Skin of body (tissue), 2 donors: ENCODE results near the gene CCDC188. TPM values are rescaled to one million over a fixed set of nuclear protein-coding genes. Genes with fewer than 3 reads are reported as not detected.

ENCODE experiments used
- DNase-seq: peaks from one replicate; lab custom pipeline; 2025; lab: John Stamatoyannopoulos, UW
- total RNA-seq: library from RNA; depleted of rRNA; stranded (reverse); fragments of >200 nt; gene quantifications from one replicate; pipeline ENCODE4 v1.2.3, GENCODE V29; 2014

The CCDC188 gene
- total RNA-seq, 1 donor from 2014 or later, result 1.2 TPM

DNA sequence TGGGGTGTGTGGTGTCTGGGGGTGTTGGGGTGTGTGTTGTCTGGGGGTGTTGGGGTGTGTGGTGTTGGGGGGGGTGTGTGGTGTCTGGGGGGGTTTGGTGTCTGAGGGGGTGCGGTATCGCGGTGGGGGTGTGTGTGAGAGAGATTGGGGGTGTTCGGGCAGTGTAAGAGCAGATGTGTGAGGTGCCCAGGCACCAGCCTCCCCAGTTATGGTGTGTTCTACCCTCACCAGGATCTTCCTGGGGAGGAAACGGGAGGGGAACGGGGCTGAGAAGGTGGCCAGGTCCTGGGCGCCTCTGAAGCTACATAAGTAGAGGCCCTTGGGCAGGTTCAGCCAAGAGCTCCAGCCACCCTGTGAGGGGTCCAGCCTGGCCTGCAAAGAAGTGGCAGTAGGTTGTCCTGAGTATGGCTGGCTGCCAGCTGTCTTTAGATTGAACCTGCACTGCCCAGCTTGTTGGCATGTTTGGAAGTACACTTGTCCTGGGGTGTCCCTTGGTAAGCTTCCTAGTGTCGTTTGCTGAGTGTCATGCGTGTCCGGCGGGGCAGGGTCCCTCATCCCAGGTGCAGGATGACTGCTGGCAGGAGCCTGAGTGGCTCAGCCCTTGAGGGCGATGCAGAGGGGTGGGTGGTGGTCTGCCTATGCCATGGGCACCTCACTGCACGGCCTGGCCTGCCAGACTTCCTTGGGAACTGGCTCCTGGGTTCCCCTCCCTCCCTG, 27.3 kb downstream of the CCDC188 start:
- no peak for DNase-seq

DNA sequence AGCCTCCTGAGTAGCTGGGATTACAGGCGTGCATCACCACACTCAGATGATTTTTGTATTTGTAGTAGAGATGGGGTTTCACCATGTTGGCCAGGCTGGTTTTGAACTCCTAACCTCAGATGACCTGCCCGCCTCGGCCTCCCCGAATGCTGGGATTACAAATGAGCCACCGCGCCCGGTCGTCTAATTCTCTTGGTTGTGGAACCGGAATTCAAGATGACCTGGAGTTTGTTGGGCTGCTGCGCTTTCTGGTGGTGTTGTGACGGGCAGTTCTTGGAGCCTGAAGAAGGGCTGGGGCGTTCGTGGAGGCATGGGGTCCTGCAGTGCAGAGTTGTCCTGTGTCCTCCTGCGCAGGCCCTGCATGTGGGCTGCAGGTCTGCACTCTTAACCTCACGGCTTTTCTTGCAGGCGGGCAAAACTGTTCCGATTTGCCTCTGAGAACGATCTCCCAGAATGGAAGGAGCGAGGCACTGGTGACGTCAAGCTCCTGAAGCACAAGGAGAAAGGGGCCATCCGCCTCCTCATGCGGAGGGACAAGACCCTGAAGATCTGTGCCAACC, 28.9 kb downstream of the CCDC188 start:
- no peak for DNase-seq

DNA sequence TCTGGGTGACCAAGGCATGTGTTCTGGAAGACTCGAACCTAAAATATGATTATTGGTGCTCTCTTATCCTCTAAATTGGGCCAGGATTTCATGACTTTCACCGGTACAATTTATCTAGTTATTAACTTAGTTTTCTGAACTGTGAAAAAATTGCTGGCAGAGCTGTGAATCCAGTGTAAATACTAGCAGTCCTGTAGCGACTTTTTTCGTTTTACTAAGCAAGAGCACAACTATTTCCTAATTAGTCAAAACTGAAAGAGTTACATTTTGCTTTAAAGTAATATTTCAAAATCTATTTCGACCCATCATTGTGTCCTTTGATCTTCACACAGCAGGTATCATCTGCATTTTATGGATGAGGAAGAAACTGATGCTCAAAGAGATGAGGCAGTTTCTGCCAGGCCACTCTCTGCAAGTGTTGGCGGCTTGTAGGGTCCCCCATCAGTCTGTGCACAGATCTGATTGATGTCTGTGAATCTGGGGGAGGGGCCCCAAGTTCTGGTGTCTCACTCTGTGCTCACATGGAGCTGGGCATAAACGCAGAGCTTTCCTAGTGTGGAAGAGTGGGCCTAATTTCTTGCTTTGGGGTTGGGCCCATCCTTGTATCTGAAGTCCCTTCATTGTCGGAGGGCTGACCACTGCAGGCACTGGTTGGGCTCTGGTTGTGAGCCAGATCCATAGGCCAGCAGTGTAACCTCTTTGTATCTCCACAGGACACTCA, 32.4 kb downstream of the CCDC188 start:
- no peak for DNase-seq

DNA sequence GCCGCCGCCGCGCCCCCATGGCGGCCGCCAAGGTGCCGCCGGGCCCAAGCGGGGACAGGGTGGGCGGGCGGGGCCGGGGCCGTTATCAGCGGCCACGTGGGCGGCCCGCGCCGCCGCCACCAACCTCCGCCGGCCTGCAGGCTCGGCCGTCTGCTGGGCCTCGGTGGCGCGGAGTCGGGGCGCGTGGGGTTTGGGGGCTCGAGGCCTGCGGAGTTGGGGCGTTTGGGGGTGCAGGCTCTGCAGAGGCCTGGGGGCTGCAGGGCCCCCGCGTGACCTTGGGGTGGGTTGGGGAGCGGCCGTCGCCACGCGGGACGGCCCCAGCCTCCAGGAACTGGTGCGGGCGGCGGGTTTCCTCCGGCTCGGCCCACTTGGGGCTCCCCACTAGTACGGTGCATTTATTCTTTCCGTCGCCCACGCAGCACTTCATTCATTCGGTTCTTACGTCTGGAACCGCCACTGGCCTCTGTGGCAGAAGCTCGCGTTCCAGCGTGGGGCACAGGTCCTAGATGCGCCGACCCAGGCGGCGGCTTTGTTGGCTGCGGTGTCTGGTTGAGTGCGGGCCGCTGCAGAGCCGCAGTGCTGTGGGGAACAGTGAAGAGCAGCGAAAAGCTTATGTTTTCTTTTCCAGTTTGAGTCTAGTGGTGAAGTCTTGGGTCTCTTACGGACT, 33.1 kb downstream of the CCDC188 start:
- no peak for DNase-seq

DNA sequence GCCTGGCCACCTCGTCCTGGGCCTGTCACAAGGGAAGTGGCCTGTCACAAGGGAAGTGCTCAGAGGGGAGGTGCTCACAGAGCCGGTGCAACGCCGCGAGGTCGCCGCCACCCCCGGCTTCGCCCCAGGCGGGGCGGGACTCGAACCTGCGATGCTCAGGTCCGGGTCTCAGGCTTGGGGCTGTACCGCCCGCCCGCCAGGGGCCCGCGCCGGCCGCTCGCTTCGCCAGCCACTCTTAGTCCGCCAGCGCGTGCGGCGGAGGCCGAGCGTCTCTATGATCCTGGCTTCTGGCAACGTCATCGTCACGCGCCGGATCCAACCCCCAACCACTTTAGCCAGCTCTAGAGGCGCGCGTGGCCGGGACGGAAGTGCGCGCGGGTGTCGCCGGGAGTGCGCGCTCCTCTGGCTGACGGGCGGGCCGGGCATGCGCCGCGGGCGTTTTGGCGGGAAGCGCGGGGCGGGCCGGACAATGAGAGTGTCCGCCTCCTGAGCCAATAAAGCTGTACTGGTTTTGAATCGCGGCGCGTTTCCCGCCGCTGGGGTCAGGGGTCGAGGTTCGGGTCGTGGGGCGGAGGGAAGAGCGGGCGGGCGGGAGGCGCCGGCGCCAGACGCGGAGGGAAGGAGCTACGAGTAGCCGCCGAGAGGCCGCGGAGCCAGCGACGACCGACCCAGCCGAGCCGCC, 33.8 kb downstream of the CCDC188 start, which contains the start of gene TRMT2A:
TSS of gene TRMT2A (minus strand) at position 276 of the 682 bp plus-strand sequence. CDS start 320 bp downstream, outside the sequence.
- peak; percentile 98 for DNase-seq

DNA sequence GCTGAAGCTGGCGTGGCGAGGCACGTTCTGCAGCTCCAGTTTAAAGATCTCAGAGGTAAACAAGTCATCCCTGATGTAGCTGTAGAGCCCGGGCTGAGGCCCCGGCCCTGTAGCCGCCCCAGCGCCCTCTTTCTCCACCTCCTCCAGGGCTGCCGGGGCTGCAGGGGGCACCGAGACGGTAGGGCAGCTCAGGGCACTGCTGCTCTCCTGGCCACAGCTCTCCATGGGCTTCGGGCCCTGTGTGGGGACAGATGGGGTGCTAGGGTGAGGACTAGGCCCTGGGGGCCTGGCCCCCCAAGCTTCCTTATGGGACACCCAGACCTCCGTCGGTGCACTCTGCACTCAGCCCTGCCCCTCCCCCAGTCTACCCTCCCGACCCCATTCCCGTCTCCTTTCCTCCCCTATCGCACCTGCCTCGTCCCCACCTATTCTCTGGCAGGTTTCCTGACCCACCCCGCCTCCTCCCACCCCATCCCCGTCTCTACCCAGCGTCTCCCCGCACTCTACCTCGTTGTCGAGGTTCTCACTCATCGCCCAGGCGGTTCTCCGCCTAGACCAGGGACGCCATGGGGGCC, 34.4 kb downstream of the CCDC188 start:
- DNase-seq, result no peak

DNA sequence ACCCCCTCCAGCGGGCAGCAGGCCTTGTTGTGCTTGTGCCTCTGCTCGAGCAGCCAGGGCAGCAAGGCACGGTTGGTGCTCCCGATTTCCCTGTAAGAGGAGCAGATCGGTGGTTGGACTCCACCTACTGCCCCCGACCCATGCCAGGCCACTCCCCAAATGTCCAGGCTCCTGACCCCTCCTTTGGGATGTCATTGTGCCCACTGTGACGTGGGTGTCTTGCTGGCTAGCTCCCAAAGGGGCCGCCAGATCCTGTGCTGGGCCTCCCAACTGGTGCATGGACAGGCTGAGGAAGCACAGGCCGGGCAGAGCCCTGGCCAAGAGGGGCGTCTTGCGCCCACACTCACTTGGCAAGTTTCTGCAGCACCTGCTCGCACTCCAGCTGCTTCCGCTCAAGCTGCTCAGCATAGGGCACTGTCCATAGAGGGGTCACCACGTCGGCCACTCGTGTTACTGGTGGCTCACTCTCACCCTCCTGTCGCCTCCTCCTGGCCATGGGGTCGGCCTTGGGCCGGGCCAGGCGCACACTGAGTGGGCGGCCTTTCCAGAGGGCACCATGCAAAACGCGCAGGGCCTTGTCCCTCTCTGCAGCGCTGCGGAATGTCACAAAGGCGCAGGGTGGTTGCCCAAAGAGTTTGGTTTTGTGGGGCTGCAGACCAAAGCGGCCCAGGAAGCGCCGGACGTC, 35.0 kb downstream of the CCDC188 start, which contains the start of gene RANBP1:
TSS of gene RANBP1 (plus strand) at position 414 of the 685 bp plus-strand sequence. CDS start at position 495, 81 bp downstream.
- DNase-seq, result no peak

DNA sequence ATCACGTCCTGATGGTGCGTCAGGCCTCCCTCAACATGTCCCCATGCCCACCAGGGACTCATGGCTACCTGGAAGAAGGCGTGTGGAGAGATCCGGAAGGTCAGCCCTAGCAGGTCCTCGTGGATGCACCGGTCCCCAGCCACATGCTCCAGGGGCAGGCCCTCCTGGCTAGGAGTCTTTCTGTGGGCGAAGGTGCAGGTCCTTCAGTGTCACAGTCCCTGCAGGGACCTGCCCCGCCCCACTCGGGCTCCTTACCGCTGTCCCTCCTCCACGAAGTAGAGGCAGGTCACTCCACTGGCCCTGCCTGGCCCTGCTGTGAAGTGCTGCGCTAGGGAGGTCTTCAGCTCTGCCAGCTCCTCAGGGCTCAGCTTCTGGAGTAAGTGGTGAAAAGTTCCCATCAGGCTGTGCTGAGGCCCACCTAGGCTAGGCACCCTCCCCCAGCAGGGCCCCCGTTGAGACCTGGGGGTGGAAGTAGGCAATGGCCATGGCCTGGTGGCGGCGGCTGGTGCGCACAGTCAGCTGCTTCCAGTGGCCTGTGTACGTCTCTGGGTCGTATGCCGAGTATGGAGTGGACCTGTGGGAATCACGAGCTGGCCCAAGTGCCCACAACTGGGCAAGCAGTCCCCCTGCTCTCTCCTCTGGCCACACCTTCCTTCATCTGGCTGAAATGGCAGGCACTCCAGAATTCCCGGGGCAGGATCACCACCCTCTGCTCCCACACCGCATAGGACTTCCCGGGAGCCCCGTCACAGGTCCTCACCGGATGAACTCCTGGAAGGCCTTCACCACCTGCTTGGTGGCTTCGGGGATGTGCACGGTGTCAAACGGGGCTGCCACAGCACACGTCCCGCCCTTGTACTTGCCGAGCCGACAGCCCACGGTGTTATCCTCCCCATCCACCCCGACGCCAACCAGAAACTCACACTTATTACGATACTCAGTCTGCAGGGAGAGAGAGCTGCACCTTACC, 36.1 kb downstream of the CCDC188 start:
- no peak for DNase-seq

DNA sequence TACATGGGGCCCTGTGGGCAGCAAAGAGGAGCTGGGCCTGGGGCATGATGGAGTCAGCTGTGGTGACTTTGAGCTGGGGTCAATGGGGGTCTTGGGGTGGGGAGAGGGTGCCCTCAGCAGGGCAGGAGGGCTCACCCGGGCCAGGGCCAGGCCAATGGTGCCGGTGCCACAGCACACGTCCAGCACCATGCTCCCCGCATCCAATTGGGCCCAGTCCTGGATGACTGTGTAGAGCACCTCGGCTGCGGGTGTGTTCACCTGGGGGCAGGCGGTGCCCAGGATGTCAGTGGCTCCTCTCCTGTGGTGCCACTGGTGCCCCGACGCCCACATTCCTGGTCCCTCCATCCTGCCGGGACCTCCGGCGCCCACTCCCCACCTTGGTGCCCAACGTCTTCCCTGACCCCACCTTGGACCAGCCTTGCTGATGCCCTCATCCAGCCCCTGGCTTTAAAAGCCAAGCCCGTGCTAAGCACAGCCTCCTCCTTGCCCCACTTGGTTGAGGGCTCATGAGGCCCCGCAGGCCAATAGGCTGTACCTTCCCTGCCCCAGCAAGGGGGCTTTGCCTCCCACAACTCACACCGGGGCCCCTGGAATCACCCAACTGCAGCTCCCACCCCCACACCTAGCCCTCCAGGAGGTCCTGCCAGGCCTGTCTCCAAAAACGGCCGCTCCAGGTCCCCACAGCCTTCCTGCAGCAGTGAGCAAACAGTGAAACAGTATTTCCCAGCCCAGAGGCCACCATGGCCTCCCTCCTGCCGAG, 37.1 kb downstream of the CCDC188 start:
- no peak for DNase-seq

DNA sequence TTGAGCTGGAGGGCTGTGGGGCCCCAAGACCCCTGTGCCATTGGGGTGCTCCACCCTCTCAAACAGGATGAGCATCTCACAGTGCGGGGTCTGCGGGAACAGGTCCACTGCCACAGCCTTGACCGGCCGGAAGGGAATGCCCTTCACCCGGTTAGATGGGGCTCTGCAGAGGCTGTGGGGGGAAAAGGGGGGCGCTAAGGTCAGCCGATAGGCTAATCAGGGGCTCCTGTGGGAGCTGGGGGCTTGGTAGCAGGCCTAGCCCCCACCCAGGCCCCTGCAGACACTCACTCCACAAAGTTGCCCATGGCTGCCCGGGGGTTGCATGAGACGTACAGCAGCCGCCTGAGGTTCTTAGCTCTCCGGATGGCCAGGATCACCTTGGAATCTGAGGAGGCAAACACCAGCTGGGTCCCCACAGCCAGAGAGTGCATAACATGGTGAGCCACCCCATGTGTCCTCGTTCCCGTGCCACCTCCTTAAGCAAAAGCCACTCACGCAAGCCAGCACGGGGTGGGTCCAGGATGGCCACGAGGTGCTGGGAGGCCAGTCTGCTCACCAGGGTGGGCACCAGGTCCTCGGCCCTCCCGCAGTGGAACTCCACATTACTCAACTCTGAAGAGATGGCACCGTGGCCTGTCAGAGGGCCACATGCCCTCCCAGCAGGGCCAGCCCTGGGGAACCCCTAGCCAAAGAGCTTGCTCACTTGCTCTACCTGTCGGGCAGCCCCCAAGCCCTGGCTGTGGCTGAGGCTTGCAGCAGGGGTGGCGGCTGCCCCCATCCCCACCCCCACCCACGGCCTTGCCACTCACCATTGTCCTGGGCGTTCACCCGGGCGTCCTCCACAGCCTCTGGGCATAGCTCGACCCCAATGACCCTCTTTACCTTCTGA, 38.0 kb downstream of the CCDC188 start:
- DNase-seq, result no peak

DNA sequence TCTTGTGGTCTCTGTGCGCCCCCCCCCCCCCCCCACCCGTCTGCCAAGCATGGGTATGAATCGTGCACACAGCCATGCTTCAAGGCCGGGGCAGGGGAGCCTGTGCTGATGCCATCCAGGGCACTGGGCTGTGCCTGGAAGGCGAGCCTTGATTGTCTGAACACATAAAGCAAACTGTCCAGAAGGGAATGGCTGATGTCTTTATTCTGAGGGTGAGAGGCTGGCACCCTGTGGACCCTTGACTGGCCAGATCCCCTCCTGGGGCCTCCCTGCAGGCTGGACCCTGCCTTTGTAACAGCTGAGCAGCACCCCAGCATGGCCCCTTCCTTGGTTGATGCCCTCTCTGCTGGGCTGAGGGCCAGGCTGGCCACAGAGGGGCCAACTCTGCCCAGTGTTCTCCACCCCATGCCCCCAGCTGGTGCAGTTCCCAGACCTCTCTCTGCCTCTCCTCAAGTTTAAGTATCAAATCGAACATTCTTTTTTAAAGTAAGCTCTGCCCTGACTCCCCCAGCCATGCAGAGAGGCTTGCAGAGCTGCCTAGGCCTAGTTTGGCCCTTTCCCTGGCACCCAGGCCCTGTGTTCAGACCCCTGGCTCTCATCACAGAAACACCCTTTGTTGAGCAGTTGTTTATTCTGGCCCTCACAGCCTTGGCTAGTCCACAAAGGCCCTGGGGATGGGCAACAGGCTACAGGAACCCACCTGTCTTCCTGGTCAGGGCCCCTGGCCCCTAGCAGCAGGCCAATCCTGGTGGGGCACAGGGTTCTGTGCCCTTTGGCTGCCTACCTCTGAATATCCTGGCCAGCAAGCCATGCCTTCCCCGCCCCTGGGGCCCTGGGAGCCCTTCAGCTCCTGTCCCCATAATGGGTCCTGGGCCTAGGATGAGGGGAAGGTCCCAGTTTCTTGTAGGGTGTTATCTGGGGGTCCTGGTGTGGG, 38.9 kb downstream of the CCDC188 start:
- no peak for DNase-seq

DNA sequence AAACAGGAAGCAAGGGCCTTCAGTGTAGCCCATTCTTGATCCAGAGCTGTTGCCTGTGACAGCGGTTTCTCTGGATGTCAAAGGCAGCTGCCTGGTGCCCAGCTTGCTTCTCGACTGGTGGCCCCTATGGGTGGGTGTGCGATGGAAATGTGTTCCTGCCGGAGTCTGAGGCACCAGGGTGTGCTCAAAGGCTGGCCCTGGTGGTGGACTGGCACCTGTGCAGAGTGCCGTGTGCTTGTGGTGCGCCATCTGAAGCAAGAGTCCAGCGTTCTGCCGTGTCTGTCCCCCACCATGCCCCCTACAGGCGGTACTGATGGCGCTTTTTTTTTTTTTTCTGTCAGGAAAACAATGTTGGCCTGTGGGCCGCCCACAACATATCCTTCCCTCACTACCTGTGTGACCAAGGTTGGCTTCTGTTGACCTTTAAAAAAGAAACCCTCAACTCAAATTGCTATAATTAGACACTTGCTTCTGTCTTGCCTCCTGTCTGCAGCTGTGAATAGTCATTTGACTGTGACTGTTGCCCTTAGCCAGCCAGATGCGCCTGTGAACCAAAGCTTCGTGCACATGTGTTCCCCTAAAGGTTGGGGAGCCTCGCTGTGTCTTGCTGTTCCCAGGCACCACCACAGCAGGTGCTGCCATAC, 39.7 kb downstream of the CCDC188 start:
- no peak for DNase-seq

DNA sequence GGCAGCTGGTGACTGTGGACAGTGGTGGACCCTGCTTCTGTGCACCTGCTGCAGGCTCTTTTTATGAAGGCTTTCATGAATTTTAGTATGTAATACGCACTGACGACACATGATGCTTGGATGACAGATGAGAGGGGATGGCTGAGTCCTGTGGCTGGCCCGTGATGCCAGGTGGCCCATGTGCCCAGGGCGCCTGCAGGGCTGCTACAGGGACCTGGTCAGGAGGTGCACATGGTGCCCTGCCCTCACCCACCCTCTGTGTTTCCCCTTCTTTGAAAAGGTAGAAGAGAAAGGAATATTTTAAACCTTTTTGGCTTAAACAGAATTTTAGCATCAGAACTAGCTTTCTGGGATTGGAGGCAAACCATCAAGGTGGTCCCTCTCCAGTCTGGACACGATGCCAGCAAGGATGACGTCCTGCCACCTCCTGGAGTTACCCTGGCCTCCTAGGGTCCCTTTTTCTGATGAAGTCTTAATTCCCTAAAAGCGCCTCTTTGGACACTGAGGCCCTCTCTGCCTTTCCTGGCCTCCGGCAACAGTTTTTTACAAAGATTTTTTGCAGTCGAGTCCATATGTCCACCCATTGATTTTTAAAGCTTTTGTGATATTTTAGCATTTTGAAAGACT, 40.4 kb downstream of the CCDC188 start:
- DNase-seq, result no peak

DNA sequence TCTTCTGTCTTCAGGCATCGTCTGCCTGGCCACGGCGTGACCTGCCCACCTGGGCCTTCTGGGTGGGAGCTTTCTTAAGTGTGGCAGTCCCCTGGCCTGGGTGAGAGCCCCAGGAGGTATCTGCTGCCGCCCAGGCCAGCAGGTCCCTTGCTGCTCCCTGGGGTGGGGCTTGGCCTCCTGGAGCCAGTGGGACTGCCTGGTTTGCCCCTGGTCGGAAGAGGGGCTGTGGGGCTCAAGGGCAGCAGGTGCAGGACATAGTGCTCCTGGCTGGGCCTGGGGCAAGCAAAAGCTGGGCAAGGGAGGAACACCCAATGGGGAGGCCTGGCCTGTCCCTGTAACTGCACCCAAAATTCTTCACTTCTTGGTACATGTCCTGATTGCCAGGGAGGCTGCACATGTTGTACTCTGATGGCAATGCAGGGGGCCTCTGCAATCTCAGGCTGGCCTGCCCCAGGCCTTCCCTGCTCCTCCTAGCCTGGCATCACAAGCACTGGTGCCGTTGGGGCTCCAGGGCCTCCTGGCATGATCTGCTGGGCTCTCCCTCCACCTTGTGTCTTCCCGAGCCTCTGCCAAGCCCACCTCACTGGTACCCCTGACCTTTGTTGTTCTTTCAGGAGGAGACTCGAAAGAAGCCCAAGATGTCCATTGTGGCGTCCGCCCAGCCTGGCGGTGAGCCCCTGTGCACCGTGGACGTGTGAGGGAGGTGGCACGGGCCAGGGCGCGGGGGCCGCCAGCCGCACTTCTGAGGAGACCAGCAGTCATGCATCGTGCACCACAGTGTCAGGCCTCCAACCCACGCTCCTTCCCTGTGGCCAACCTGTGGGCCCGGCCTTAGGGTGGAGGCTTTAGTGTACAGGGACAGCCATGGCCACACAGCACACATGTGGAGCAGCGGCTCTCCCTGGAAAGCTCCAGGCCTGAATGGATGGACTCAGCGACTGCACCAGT, 41.2 kb downstream of the CCDC188 start:
- DNase-seq, result no peak
